SKM-1 (cell line): ENCODE results near the gene SS18.
"Not testable (repeated sequence)": the region's sequence is repeated elsewhere in the genome, so short reads cannot be mapped to it uniquely, and the experiment has no call there.

Experiments used
- DNase-seq: peaks from one replicate; lab custom pipeline; 2025; ENCODE audit not compliant: unreplicated experiment; lab: John Stamatoyannopoulos, UW

The SS18 gene

DNA sequence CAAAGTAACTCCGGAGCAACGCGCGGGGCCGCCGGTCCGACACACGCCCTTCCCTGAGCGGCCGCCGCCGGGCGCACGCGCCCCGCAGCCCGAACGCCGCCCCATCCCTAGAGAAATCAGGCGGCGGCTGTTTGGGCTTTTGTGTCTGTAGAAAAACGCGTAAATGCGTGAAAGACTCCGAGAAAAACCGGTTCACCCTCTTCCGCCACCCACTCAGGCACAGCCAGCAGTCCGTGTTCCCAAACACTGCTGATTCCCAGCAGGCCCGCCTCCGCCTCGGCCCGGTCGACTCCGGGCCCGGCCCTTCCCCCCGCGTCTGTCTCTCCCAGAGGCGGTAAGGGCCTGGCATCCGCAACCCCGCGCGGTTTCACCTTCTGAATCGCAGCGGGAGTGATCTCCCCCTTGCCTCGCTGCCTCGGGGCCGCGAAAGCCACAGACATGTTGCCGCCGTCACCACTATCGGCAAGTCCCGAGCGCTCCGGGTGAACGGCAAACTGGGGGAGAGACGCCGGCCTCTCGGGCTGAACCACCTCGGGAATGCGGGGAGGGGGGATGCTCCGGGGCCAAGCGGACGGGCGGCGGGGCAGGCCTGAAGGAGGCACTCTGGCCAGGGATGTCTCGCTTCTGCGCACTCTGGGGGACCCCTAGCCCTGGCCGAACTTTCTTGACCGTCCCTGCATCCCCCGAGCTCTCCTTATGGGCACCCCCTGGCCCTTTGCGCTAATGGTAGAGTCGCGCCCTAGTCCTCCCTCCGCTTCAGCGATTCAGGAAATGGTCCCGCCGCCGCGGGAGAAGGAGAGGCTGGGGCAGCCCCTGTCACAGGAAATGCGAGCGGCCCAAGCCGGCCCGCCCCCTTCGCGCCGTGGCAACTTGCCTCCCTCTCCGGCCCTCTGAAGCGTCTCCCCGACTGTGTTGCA is at the start of gene SS18:
Gene SS18 (minus strand): TSS at position 484 of the 917 bp plus-strand sequence. CDS start 44 bp downstream, at position 440.
- peak; percentile 88 for DNase-seq

DNA sequence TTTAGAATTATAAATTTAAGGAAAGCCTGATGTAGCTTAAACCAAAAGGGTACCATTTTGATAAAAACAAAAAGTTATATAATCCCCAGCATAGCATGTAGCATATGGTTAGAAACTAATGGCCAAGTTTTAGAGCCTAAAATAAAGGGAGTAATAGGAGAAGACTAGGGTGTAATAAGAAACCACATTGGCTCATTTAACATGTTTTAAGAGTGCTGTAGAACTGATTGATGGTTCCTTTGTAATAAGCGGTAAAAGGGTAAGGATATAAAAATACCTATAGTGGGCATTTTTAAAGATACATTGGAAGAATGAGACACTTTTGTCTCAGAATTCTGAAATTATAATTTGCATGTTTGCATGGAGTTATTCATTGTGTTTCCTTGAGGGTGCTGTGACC is 45.1 kb upstream of the SS18 start:
- DNase-seq, result no peak

DNA sequence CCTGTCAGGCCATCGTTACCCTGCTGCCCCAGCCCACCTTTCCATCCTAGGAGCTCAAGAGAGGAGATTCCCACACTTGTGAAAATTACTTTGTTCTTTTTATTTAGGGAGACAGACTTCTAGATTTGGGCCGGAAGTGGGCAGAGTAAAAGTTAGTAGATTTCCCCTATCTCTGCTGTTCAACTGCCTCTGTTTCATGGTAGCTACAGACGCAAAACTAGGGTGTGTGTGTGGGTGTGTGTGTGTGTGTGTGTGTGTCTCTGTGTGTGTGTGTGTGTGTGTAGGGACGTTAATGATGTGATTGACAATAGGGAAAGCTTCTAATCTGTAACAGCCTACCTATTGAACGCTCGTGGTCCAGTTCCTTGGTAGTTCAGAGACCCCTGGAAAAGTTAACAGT is 43.7 kb upstream of the SS18 start:
- DNase-seq, result no peak

DNA sequence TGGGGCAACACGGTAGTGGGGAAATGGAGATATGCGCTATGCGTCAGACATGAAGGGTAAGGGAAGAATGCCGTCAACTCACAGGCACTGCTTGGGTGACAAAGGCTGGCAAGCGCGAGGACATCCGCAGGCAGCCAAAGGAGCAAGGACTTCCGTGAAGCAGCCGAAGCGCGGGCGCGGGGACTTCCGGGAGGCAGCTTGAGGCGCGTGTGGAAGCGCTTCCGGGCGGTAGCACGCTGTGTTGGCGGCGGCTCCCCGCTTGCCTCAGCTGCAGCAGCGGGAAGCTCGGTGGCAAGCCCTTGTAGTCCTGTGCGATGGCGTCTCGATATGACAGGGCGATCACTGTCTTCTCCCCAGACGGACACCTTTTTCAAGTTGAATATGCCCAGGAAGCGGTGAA is 43.2 kb upstream of the SS18 start, which contains the start of gene PSMA8:
Gene PSMA8 (plus strand): TSS at position 218 of the 400 bp plus-strand sequence. CDS start 97 bp downstream, at position 315.
- no peak for DNase-seq

- not testable (repeated sequence) for DNase-seq
These were observed 37.8 kb upstream of the SS18 start for GRCh38 chr18:26128192-26128591.

DNA sequence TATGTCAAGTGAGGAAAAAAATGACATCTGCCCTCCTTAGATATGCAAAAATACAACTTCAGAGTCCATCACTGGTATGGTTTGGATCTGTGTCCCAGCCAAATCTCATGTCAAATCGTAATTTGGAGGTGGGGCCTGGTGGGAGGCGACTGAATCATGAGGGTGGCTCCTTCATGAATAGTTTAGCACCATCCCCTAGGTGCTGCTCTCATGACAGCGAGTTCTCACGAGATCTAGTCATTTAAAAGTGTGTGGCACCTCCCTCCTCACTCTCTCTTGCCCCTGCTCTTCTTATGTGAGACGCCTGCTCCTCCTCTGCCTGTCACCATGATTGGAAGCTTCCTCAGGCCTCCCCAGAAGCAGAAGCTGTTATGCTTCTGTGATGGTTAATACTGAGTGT is 37.4 kb upstream of the SS18 start:
- DNase-seq, result no peak

- not testable (repeated sequence) for DNase-seq
These were observed 31.6 kb upstream of the SS18 start for GRCh38 chr18:26121994-26122393.

- no peak for DNase-seq
These were observed 31.1 kb upstream of the SS18 start for GRCh38 chr18:26121476-26121875.

- DNase-seq, result no peak
These were observed 28.8 kb upstream of the SS18 start for GRCh38 chr18:26119246-26119645.

GRCh38 chr18:26104035-26104434 is 13.6 kb upstream of the SS18 start:
- no peak for DNase-seq

DNA sequence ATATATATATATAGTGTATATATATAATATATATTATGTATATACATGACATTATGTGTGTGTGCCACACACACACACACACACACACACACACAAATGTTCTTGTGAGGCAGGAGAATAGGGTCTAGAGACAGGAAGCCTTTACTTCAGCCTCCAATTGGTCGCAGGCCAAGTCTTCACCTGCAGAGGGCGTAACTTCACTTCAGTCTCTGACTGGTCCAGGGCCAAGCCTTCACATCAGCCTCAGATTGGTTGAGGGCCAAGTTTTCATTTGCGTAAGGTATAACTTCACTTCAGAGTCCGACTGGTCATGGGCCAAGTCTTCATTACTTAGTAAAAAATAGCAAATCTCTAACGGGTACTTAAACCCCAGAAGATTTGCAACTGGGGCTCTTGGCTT is 13.2 kb upstream of the SS18 start:
- DNase-seq, result no peak

DNA sequence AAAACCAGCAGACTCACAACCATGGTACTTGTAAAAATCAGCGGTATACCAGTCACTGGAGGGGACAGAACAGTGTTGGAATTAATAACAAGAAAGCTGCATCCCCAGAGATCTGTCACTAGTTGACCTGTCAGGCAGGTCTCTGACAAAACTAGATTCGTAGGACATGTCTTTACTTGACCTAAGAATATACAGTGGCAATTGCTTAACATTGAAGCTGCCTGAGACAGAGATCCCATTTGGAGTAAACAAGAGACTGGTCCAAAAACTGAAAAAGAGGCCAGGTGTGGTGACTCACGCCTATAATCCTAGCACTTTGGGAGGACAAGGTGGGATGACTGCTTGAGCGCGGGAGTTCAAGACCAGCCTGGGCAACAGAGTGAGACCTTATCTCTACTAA is 7.2 kb upstream of the SS18 start:
- DNase-seq, result no peak

DNA sequence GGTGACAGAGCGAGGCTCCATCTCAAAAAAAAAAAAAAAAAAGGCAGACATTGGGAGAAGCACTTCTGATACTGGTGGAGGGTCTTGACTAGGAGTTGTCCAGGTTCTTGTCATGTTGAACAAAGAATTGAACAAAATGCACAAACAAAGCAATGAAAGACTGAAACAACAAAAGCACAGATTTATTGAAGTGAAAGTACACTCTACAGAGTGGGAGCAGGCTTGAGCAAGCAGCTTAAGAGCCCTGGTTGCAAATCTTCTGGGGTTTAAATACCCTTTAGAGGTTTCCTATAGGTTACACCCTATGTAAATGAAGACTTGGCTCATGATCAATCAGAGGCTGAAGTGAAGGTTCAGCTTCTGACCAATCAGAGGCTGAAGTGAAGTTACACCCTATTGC is 6.4 kb upstream of the SS18 start:
- DNase-seq, result no peak

- DNase-seq, result peak; percentile 83
These were observed 726 bp upstream of the SS18 start for GRCh38 chr18:26091047-26091630.

DNA sequence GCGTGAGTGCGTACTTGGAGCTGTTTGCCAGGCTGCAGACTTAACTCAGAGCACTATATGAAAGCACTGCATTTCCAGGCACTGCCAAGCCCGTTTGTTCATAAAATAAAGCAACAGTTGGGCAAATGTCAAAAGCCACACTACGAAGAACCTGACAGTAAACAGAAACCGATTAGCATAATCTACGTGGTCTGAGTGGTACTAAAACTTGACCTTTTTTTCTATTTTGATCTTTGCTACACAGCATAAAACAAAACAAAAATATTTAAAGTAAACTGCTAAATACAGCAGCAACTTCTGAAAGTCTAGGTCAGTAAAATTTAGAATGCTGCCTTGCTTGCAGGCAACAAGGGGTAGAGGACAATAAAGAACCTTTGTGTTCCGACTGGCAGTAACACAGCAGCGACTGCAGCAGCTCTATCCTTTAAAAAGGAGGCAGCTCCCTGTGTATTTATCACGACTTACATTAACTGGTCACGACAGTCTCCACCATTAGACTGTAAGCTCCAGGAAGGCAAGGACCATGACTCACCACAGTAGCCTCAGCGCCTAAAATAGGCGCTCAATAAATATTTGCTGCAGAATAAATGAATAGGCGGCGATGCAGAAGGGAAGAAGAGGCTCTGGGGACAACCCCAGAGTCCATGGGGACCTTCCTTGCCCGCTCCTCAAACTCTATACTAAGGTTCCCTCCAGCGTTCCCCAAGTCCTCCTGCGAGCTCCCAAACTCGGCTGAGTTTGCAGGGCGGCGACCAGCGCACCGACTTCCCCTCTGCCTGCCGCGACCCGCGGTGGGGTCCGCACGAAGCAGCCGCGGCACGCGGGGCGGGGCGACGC is 902 bp downstream of the SS18 start:
- DNase-seq, result no peak

DNA sequence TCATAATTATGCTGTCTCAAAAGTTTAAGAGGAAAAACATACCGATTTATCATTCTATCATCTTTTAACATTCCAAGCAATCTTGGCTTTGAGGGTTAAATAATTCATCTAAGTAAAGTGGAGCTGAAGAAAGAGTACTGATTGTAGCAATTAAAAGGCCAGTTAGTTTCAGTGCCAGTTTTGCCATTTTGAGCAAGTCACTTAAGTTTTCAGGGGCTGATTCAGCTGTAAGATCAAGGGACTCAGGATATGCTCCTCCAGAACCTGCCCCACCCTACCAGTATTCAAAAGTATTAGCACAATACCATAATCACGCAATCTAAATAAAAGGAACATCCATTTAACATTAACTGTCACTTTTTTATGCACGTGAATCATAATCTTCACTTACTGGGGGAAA is 1.9 kb downstream of the SS18 start:
- DNase-seq, result no peak

GRCh38 chr18:26086959-26087358 is 3.5 kb downstream of the SS18 start:
- DNase-seq, result no peak

- no peak for DNase-seq
These were observed 5.4 kb downstream of the SS18 start for GRCh38 chr18:26085056-26085455.

DNA sequence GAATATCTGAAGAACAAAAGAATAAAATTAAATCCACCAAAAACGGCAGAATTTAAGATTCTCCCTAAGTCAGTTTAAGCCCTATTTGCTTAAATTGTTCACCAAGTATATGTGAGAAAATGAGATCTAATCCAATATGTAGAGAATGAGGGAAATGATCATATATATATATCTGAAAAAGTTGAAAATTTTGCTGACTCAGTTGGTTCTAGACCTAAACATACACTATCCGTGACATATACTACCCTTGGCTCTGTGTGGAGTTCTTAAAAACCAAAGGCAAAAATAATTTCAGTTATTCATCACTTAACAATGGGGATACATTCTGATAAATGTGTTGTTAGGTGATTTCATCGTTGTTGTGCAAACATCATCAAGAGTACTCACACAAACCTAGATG is 7.3 kb downstream of the SS18 start:
- no peak for DNase-seq

DNA sequence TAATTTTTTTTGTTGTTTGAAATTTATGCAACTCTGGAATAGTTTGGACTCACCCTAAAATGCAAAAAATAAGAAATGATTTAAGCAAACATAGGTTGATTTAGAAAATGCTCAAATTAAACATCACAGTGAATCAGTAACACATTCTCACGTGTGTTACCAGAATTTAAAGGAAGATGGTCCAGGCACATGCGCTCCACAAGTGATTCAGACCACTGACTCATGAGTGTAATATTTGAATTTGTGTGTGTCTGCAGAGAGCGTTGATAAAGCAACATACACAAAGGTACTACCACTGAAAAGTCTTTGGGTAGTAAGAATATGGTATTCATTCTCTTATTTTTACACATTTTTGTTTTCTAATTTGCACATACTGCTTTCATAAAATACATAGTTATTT is 7.9 kb downstream of the SS18 start:
- DNase-seq, result no peak

GRCh38 chr18:26074246-26074645 is 16.2 kb downstream of the SS18 start:
- DNase-seq, result no peak

GRCh38 chr18:26073758-26074157 is 16.7 kb downstream of the SS18 start:
- DNase-seq, result no peak
